GM20000 (cell line): ENCODE data around the gene SGF29.
"Not testable (repeated sequence)": the region's sequence is repeated elsewhere in the genome, so short reads cannot be mapped to it uniquely, and the experiment has no call there.

Experiments
- DNase-seq: peaks from one replicate; pipeline ENCODE4 v3.0.0; 2012; ENCODE audit warnings: low spot score
- CTCF ChIP-seq: IDR thresholded peaks from 2 replicates; pipeline ENCODE4 v1.5.1; 2012; ENCODE audit warnings: mild to moderate bottlenecking, control low read depth; ENCODE audit errors: extremely low read depth, missing control alignments

SGF29 gene

GRCh38 chr16:28561557-28562187 lies 8.0 kb downstream of the SGF29 start:
- DNase-seq = no peak
- no peak for TF ChIP-seq CTCF

- no peak for TF ChIP-seq CTCF
- no peak for DNase-seq
These were observed 8.5 kb downstream of the SGF29 start for GRCh38 chr16:28562199-28562598.

- DNase-seq = no peak
- no peak for TF ChIP-seq CTCF
These were observed 9.5 kb downstream of the SGF29 start for GRCh38 chr16:28563218-28563617.

GRCh38 chr16:28566233-28566925 lies 12.7 kb downstream of the SGF29 start:
- DNase-seq = not testable (repeated sequence)

GRCh38 chr16:28567292-28567691 lies 13.6 kb downstream of the SGF29 start:
- no peak for DNase-seq
- no peak for TF ChIP-seq CTCF

GRCh38 chr16:28569021-28569420 lies 15.3 kb downstream of the SGF29 start:
- TF ChIP-seq CTCF = no peak
- no peak for DNase-seq

- no peak for TF ChIP-seq CTCF
- no peak for DNase-seq
These were observed 16.4 kb downstream of the SGF29 start for GRCh38 chr16:28569968-28570752.
